ENCODE results near the gene PDZD7.

PDZD7 gene

GRCh38 chr10:101022967-101023705, 7.8 kb downstream of the PDZD7 start:
- DNase-seq (ENCODE audit: low read depth): no peak
- H3K4me3 ChIP-seq (ENCODE audit: low read depth, low read length): no peak overlapping the region

GRCh38 chr10:101021692-101022251, 9.2 kb downstream of the PDZD7 start:
- DNase-seq (ENCODE audit: low read depth): no peak
- H3K4me3 ChIP-seq (ENCODE audit: low read depth, low read length): no peak overlapping the region

GRCh38 chr10:101021239-101021638, 9.7 kb downstream of the PDZD7 start:
- no peak overlapping the region for H3K4me3 ChIP-seq (ENCODE audit: low read depth, low read length)
- DNase-seq (ENCODE audit: low read depth): no peak

GRCh38 chr10:101020427-101021075, 10.4 kb downstream of the PDZD7 start:
- H3K4me3 ChIP-seq (ENCODE audit: low read depth, low read length): no peak overlapping the region
- no peak for DNase-seq (ENCODE audit: low read depth)

- H3K4me3 ChIP-seq (ENCODE audit: low read depth, low read length): no peak overlapping the region
Observed at GRCh38 chr10:101019440-101019703, 11.6 kb downstream of the PDZD7 start.

GRCh38 chr10:101018600-101019439, 12.1 kb downstream of the PDZD7 start:
- H3K4me3 ChIP-seq (ENCODE audit: low read depth, low read length): no peak overlapping the region
- no peak for DNase-seq (ENCODE audit: low read depth)

More at GRCh38 chr10:101019440-101019703, 11.6 kb downstream of the PDZD7 start:
- no peak for DNase-seq (ENCODE audit: low read depth)

- no peak for DNase-seq (ENCODE audit: low read depth)
- no peak overlapping the region for H3K4me3 ChIP-seq (ENCODE audit: low read depth, low read length)
Observed at GRCh38 chr10:101018118-101018599, 12.8 kb downstream of the PDZD7 start.

- H3K4me3 ChIP-seq (ENCODE audit: low read depth, low read length): no peak overlapping the region
- DNase-seq (ENCODE audit: low read depth): no peak
Observed at GRCh38 chr10:101016814-101017213, 14.1 kb downstream of the PDZD7 start.

- H3K4me3 ChIP-seq (ENCODE audit: low read depth, low read length): no peak overlapping the region
- DNase-seq (ENCODE audit: low read depth): no peak
Observed at GRCh38 chr10:101015582-101015973, 15.4 kb downstream of the PDZD7 start.

- no peak overlapping the region for H3K4me3 ChIP-seq (ENCODE audit: low read depth, low read length)
- DNase-seq (ENCODE audit: low read depth): peak; percentile 93
Observed at GRCh38 chr10:101014966-101015581, 15.9 kb downstream of the PDZD7 start.

- H3K4me3 ChIP-seq (ENCODE audit: low read depth, low read length): no peak overlapping the region
- DNase-seq (ENCODE audit: low read depth): no peak
Observed at GRCh38 chr10:101014230-101014884, 16.6 kb downstream of the PDZD7 start.

GRCh38 chr10:101013365-101013825, 17.5 kb downstream of the PDZD7 start:
- H3K4me3 ChIP-seq (ENCODE audit: low read depth, low read length): no peak overlapping the region
- no peak for DNase-seq (ENCODE audit: low read depth)

GRCh38 chr10:101012525-101013364, 18.2 kb downstream of the PDZD7 start:
- DNase-seq (ENCODE audit: low read depth): no peak

GRCh38 chr10:101011517-101012423, 19.2 kb downstream of the PDZD7 start:
- DNase-seq (ENCODE audit: low read depth): no peak
- no peak overlapping the region for H3K4me3 ChIP-seq (ENCODE audit: low read depth, low read length)

More at GRCh38 chr10:101012525-101013364, 18.2 kb downstream of the PDZD7 start:
- no peak overlapping the region for H3K4me3 ChIP-seq (ENCODE audit: low read depth, low read length)

- no peak overlapping the region for H3K4me3 ChIP-seq (ENCODE audit: low read depth, low read length)
- DNase-seq (ENCODE audit: low read depth): no peak
Observed at GRCh38 chr10:101010329-101010728, 20.6 kb downstream of the PDZD7 start.

- no peak overlapping the region for H3K4me3 ChIP-seq (ENCODE audit: low read depth, low read length)
- DNase-seq (ENCODE audit: low read depth): no peak
Observed at GRCh38 chr10:101008823-101009423, 22.0 kb downstream of the PDZD7 start.
